GM19372 (cell line): Measurements from ENCODE around the gene GFRAL.

Source experiments
- ATAC-seq: cut with Tn5 transposase; IDR thresholded peaks from one replicate; pipeline ENCODE4 v1.9.1; 2021; ENCODE audit warnings: mild to moderate bottlenecking, low read depth, moderate library complexity; ENCODE audit not compliant: unreplicated experiment

Gene GFRAL

GRCh38 chr6:55423933-55424332 lies 96.7 kb downstream of the GFRAL start:
- no peak for ATAC-seq

DNA sequence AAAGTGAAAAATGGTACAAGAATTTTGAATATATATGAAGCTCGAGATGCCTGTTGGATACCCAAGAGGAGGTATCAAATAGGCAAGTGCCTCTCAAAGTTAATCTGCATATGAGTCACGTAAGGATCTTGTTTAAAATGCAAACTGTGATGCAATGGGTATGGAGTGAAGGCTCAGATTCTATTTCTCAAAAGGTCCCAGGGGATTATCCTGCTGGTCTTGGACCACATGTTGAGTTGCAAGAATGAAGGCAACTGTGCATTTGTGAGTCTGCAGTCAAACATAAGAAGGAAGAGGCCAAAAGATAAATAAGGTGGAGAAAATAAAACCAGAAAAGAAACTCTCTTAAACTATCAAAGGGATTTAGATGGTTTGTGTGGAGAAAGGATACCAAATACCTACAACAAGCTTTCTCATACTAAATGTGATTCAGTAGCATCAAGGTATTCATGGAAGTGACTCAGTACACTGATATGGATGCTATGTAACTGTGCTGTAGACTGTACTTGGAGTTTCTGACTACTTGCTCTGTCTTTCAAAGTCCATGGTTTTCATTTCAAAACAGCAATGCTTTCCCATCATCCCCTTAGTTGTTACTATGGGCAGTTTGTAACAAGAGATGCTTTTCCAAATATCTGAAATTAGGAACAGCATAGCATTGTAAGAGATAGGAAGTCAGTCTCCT lies 106.3 kb downstream of the GFRAL start:
- ATAC-seq = no peak

GRCh38 chr6:55437141-55437540 lies 109.9 kb downstream of the GFRAL start:
- no peak for ATAC-seq

GRCh38 chr6:55438203-55438602 lies 110.9 kb downstream of the GFRAL start:
- no peak for ATAC-seq

- ATAC-seq = no peak
Measured at GRCh38 chr6:55443238-55444134, 116.2 kb downstream of the GFRAL start.

- ATAC-seq = no peak
Measured at GRCh38 chr6:55445648-55446204, 118.5 kb downstream of the GFRAL start.

- ATAC-seq = no peak
Measured at GRCh38 chr6:55447891-55448290, 120.6 kb downstream of the GFRAL start.

DNA sequence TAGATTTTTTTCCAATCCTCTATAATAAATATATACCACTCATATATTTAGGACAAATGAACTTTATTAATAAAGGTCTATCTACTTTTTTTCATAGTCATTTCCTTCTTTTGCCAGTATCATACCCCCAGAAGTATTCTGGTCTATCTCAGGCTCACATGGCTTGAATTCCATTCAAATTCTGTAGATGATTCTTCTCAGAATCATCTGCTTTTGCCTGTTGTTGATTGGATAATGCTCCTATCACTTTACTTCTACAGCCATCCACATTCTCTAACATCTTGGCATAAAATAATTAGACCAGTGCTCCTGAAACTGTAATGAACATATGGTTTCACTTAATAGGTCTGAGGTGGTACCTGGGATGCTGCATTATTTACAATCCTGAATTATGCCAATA lies 121.2 kb downstream of the GFRAL start:
- no peak for ATAC-seq

- ATAC-seq = no peak
Measured at GRCh38 chr6:55449225-55449624, 122.0 kb downstream of the GFRAL start.

GRCh38 chr6:55450005-55450404 lies 122.7 kb downstream of the GFRAL start:
- ATAC-seq = no peak
